Measurements from ENCODE around the gene DAP.

DNA sequence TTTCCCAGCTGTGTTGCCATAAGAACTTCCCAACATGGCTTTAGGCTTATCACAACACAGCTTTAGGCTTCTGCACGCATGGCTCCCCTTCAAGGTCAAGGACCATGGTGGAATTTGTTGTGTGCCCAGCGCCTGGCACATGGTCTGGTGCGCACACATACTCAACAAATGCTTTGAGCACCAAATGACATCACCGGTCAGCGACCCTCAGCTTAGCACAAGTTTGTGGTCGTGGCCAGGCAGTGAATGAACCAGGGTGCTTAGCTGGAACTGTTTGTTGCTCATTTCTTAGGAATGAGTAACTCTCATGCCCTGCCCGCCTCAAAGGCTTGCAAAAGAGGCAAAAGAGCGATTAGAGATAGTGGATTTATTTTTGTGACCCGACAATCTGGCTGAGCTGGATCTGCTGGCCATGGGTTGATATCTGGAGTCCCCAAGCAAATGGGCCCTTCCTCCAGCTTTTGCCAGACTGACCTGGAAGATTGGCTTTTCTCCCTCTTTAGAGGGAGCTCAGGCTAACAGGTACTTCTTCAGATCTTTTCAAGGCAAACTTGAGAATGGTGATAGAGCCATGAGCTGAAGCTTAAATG, 58.9 kb downstream of the DAP start:
- TF ChIP-seq ZNF207 (IDR thresholded peaks at IDR 0.05; ENCODE audit: borderline replicate concordance) (no peak), CTCF (IDR thresholded peaks at IDR 0.05 in 2 of 3, conservative IDR thresholded peaks at IDR 0.05 in 1 of 3; ENCODE audit: control insufficient read depth in 2 of 3, extremely low read depth in 1 of 3, insufficient read depth in 1 of 3, low read depth in 3 of 3, low read length in 3 of 3) (no peak), RAD51 (IDR thresholded peaks at IDR 0.05) (no peak), PRDM15 (CRISPR knock-in tag; IDR thresholded peaks at IDR 0.05) (no peak), ZZZ3 (IDR thresholded peaks at IDR 0.05; ENCODE audit: control insufficient read depth, insufficient read length, low read depth) (no peak), PAX8 (IDR thresholded peaks at IDR 0.05) (no peak), POLR2A (IDR thresholded peaks at IDR 0.05; ENCODE audit: low read depth, low read length) (no peak), HDAC2 (IDR thresholded peaks at IDR 0.05) (no peak), RAD21 (IDR thresholded peaks at IDR 0.05; ENCODE audit: insufficient read depth, low read depth, low read length) (no peak), KAT2A (conservative IDR thresholded peaks at IDR 0.05; ENCODE audit: control insufficient read depth, low read depth, low read length) (no peak), REST (IDR thresholded peaks at IDR 0.05; ENCODE audit: low read depth, low read length) (no peak)
- TF ChIP-seq, protein P1, sequence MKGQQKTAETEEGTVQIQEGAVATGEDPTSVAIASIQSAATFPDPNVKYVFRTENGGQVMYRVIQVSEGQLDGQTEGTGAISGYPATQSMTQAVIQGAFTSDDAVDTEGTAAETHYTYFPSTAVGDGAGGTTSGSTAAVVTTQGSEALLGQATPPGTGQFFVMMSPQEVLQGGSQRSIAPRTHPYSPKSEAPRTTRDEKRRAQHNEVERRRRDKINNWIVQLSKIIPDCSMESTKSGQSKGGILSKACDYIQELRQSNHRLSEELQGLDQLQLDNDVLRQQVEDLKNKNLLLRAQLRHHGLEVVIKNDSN (IDR thresholded peaks at IDR 0.05; ENCODE audit: borderline replicate concordance, extremely low read length, insufficient read depth, low read depth, low read length) = no peak

Measured in GM12878 (cell line).